B cell (primary cell): Measurements from ENCODE around the gene GLYATL1. TPM values are rescaled to one million over a fixed set of nuclear protein-coding genes. Genes with fewer than 3 reads are reported as not detected.
A peak's percentile ranks its signal among the peaks of the same experiment; 100 is the strongest.

ENCODE experiments used
- ATAC-seq: fragments of 200-7000 bp; cut with Tn5 transposase; one replicate; pipeline ENCODE4 v1.10.0; 2021; ENCODE audit warnings: low read depth, mild to moderate bottlenecking, moderate number of reproducible peaks, moderate library complexity
- CTCF ChIA-PET: fragments of 350-600 bp; sonication (Branson Sonifier 250); formaldehyde crosslinking; loops from one replicate; lab custom pipeline; 2021; ENCODE audit warnings: antibody characterized with exemption, inconsistent platforms; lab: Charles Lee
- POLR2A ChIA-PET: fragments of 350-600 bp; sonication (Branson Sonifier 250); formaldehyde crosslinking; loops from one replicate; lab custom pipeline; 2021; ENCODE audit warnings: antibody characterized with exemption; lab: Charles Lee
- DNase-seq: peaks from one replicate; pipeline ENCODE4 v3.0.0; 2013
- H2AFZ ChIP-seq: 2 replicates; pipeline ENCODE4 v1.6.1; 2012; ENCODE audit warnings: mild to moderate bottlenecking, low read depth, low read length; ENCODE audit not compliant: insufficient read depth, poor library complexity, severe bottlenecking
- H3K27ac ChIP-seq, 2 donors: 1 replicate in 1 of 2; 2 replicates in 1 of 2; pipeline ENCODE4 v1.5.1; 2012 to 2013; ENCODE audit warnings: low read length in 2 of 2, mild to moderate bottlenecking in 2 of 2, moderate library complexity in 1 of 2
- H3K27me3 ChIP-seq, 4 experiments: fragments of 200-600 bp in 1 of 4; sonication (generic) in 1 of 4; replicated peaks in 1 of 4; 1 replicate in 2 of 4; 2 replicates in 2 of 4; pipeline versions ENCODE4 v1.6.1 to v1.7.0; 2013 to 2016; ENCODE audit warnings: low read length in 3 of 4, mild to moderate bottlenecking in 2 of 4, mixed read lengths in 1 of 4, moderate library complexity in 1 of 4; ENCODE audit not compliant: insufficient read depth in 4 of 4, control insufficient read depth in 3 of 4; ENCODE audit errors: control extremely low read depth in 1 of 4
- H3K36me3 ChIP-seq, 2 experiments: replicated peaks in 1 of 2; 1 replicate in 1 of 2; 2 replicates in 1 of 2; pipeline versions ENCODE4 v1.6.1 to v1.7.1; 2013; ENCODE audit warnings: low read length in 1 of 2; ENCODE audit not compliant: insufficient read depth in 2 of 2, control insufficient read depth in 1 of 2; ENCODE audit errors: control extremely low read depth in 1 of 2, extremely low read depth in 1 of 2
- H3K4me1 ChIP-seq, 2 donors: fragments of 200-600 bp in 1 of 2; sonication (generic) in 1 of 2; 1 replicate in 1 of 2; 2 replicates in 1 of 2; pipeline versions ENCODE4 v1.5.1 to v1.6.1; 2013 to 2017; ENCODE audit warnings: low read length in 2 of 2; ENCODE audit not compliant: control insufficient read depth in 2 of 2, insufficient read depth in 2 of 2
- H3K4me2 ChIP-seq: replicated peaks from 2 replicates; pipeline ENCODE3; 2012; ENCODE audit warnings: mild to moderate bottlenecking, low read depth, low read length; ENCODE audit not compliant: poor library complexity, severe bottlenecking
- H3K4me3 ChIP-seq, 5 experiments: fragments of 200-600 bp in 1 of 5; sonication (generic) in 1 of 5; 1 replicate in 3 of 5; 2 replicates in 2 of 5; pipeline versions ENCODE4 v1.5.1 to v1.7.0; 2011 to 2016; ENCODE audit warnings: low read length in 4 of 5, mild to moderate bottlenecking in 4 of 5, low read depth in 2 of 5, control low read depth in 1 of 5, moderate library complexity in 1 of 5; ENCODE audit not compliant: insufficient read depth in 1 of 5; ENCODE audit errors: control extremely low read depth in 1 of 5, extremely low read depth in 1 of 5
- H3K79me2 ChIP-seq: fragments of 200-600 bp; sonication (generic); one replicate; pipeline ENCODE4 v1.6.0; 2016; ENCODE audit warnings: low read length; ENCODE audit not compliant: control insufficient read depth, insufficient read depth
- H3K9ac ChIP-seq: fragments of 200-600 bp; sonication (generic); 2 replicates; pipeline ENCODE4 v1.6.1; 2017; ENCODE audit warnings: mild to moderate bottlenecking, low read length, moderate library complexity
- H3K9me3 ChIP-seq, 3 donors: one replicate each; pipeline versions ENCODE4 v1.6.1 to v1.7.1; 2013; ENCODE audit warnings: low read length in 2 of 3; ENCODE audit not compliant: control insufficient read depth in 2 of 3, insufficient read depth in 1 of 3; ENCODE audit errors: control extremely low read depth in 1 of 3
- H4K20me1 ChIP-seq: 2 replicates; pipeline ENCODE4 v1.6.0; 2012; ENCODE audit warnings: mild to moderate bottlenecking, low read length; ENCODE audit not compliant: insufficient read depth, control insufficient read depth, poor library complexity, severe bottlenecking
- H3K27ac Mint-ChIP-seq: one replicate; pipeline ENCODE4 v1.8.0; 2021; ENCODE audit warnings: mixed read lengths
- H3K27me3 Mint-ChIP-seq: one replicate; pipeline ENCODE4 v1.8.0; 2021; ENCODE audit warnings: mixed read lengths
- H3K4me1 Mint-ChIP-seq: one replicate; pipeline ENCODE4 v1.8.0; 2021; ENCODE audit warnings: mixed read lengths
- H3K4me3 Mint-ChIP-seq: one replicate; pipeline ENCODE4 v1.8.0; 2021; ENCODE audit warnings: mixed read lengths
- H3K9me3 Mint-ChIP-seq: one replicate; pipeline ENCODE4 v1.8.0; 2022; ENCODE audit warnings: mixed read lengths; ENCODE audit not compliant: insufficient read depth
- EZH2 ChIP-seq: IDR thresholded peaks from 2 replicates; pipeline ENCODE4 v1.6.1; 2012; ENCODE audit warnings: borderline replicate concordance, low read depth, mild to moderate bottlenecking, moderate library complexity, low read length; ENCODE audit not compliant: insufficient read depth, poor library complexity, severe bottlenecking
- WGBS: methylation state at CpG from one replicate; pipeline ENCODE4 v1.1.5; 2013; ENCODE audit warnings: missing lambda C conversion rate; ENCODE audit not compliant: insufficient coverage; 5-methylcytosine and 5-hydroxymethylcytosine counted together
- intact Hi-C: fragments of 100-400 bp; cut with micrococcal nuclease; formaldehyde crosslinking; loops from one replicate; pipeline ENCODE4 v1.10.0; 2022
- polyA plus RNA-seq: library from polyadenylated mRNA; depleted of rRNA; stranded (reverse); fragments of >200 nt; gene quantifications from 2 replicates; pipeline ENCODE4 v1.2.3, GENCODE V29; 2012
- total RNA-seq, 2 donors: library from RNA; stranded (reverse); fragments of 120-200 nt in 1 of 2; gene quantifications; 1 replicate in 1 of 2; 2 replicates in 1 of 2; pipeline versions ENCODE4 v1.2.3 to v1.2.4, GENCODE V29; 2013 to 2022
- TF ChIP-seq, protein P1 (sequence below): fragments of 200-600 bp; IDR thresholded peaks from one replicate; pipeline ENCODE4 v1.8.0; 2022; ENCODE audit warnings: antibody characterized with exemption, mild to moderate bottlenecking

The GLYATL1 gene
- total and polyA plus RNA-seq, 2 donors (not counting 1 experiment from before 2014, with no cell fraction given), result not detected

- H3K4me3 ChIP-seq, result no peak overlapping the region
- Mint-ChIP-seq H3K4me3 (peak overlapping the region; percentile 6), H3K4me1 (peaks cover 26% of the 10 kb centered on the region), H3K27ac (no peak overlapping the region), H3K9me3 (no peaks in the 10 kb centered on the region), H3K27me3 (peaks cover 73% of the 10 kb centered on the region)
- ChIA-PET POLR2A (no interaction called here), CTCF (no interaction called here)
- H3K36me3 ChIP-seq, result no peaks in the 10 kb centered on the region
- no peaks in the 10 kb centered on the region for H3K79me2 ChIP-seq
- peaks cover 0 to 21% (median 0%) of the 10 kb centered on the region in 3 donors for H3K9me3 ChIP-seq
- peaks cover 16 to 21% of the 10 kb centered on the region in 2 donors for H3K4me1 ChIP-seq
- TF ChIP-seq, protein P1, sequence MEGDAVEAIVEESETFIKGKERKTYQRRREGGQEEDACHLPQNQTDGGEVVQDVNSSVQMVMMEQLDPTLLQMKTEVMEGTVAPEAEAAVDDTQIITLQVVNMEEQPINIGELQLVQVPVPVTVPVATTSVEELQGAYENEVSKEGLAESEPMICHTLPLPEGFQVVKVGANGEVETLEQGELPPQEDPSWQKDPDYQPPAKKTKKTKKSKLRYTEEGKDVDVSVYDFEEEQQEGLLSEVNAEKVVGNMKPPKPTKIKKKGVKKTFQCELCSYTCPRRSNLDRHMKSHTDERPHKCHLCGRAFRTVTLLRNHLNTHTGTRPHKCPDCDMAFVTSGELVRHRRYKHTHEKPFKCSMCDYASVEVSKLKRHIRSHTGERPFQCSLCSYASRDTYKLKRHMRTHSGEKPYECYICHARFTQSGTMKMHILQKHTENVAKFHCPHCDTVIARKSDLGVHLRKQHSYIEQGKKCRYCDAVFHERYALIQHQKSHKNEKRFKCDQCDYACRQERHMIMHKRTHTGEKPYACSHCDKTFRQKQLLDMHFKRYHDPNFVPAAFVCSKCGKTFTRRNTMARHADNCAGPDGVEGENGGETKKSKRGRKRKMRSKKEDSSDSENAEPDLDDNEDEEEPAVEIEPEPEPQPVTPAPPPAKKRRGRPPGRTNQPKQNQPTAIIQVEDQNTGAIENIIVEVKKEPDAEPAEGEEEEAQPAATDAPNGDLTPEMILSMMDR, result no peak
- TF ChIP-seq EZH2, result no peak
- no peak overlapping the region for H3K27ac ChIP-seq
- DNase-seq (peak; percentile 18), ATAC-seq (no peak)
- no peaks in the 10 kb centered on the region for H4K20me1 ChIP-seq
- H3K27me3 ChIP-seq, result peaks cover 0 to 55% (median 40%) of the 10 kb centered on the region in 4 experiments
- H3K9ac ChIP-seq, result no peak overlapping the region
- H3K4me2 ChIP-seq, result peak overlapping the region; percentile 13
- intact Hi-C loops, result no loop called here
- 36% methylated on average over 20 of the region's 33 CpGs for WGBS
- H2AFZ ChIP-seq, result no peak overlapping the region
Measured at GRCh38 chr11:58905721-58906547, 33.4 kb upstream of the GLYATL1 start.

GRCh38 chr11:58907780-58908179 is 31.5 kb upstream of the GLYATL1 start:
- no peak overlapping the region for H3K27ac Mint-ChIP-seq
- Histone ChIP-seq H4K20me1 (no peaks in the 10 kb centered on the region), H2AFZ (no peak overlapping the region), H3K79me2 (no peaks in the 10 kb centered on the region), H3K4me2 (no peak overlapping the region), H3K9me3 (peaks cover 0 to 21% (median 0%) of the 10 kb centered on the region in 3 donors), H3K36me3 (no peaks in the 10 kb centered on the region), H3K9ac (no peak overlapping the region), H3K27ac (no peak overlapping the region), H3K4me3 (no peak overlapping the region), H3K27me3 (peaks cover 0 to 38% (median 31%) of the 10 kb centered on the region in 4 experiments), H3K4me1 (peaks cover 14 to 16% of the 10 kb centered on the region in 2 donors)
- 25% methylated on average over 3 of the region's 3 CpGs for WGBS
- TF ChIP-seq, protein P1, result no peak
- TF ChIP-seq EZH2, result no peak
- peak; percentile 46 for DNase-seq
- ATAC-seq, result no peak
- H3K4me1 Mint-ChIP-seq, result peaks cover 25% of the 10 kb centered on the region
- CTCF ChIA-PET, result interaction anchor here (1.1 to 2.0 kb wide), 4 partner anchors 9 to 228 kb away, joined by 4 to 6 read pairs (median 4); no protein-coding TSS in a partner anchor
- intact Hi-C loops, result no loop called here
- POLR2A ChIA-PET, result no interaction called here
- H3K27me3 Mint-ChIP-seq, result peaks cover 68% of the 10 kb centered on the region
- H3K4me3 Mint-ChIP-seq, result no peak overlapping the region
- H3K9me3 Mint-ChIP-seq, result no peaks in the 10 kb centered on the region
